ENCODE results near the gene TAF11L3.

GRCh38 chr5:17497446-17497845 lies 20.7 kb upstream of the TAF11L3 start:
- TF ChIP-seq CTCF (conservative IDR thresholded peaks at IDR 0.05; ENCODE audit: low read depth, low read length) (no peak), EZH2phosphoT487 (IDR thresholded peaks at IDR 0.05; ENCODE audit: borderline replicate concordance, low read length) (no peak), EZH2 (IDR thresholded peaks at IDR 0.05; ENCODE audit: low read length, unreplicated experiment) (no peak)

Data from PC-3 (cell line).